ENCODE results near the gene FALEC. TPM values are rescaled to one million over a fixed set of nuclear protein-coding genes. Genes with fewer than 3 reads are reported as not detected.
A peak's percentile ranks its signal among the peaks of the same experiment; 100 is the strongest.
"Not testable (repeated sequence)": the region's sequence is repeated elsewhere in the genome, so short reads cannot be mapped to it uniquely, and the experiment has no call there.

The FALEC gene
- total RNA-seq, 1 donor = 1.3 TPM

- no peak for DNase-seq (ENCODE audit: low read depth)
- H3K4me3 ChIP-seq (ENCODE audit: low read depth, low read length) = peak overlapping the region; percentile 23
- no peak for TF ChIP-seq CTCF (IDR thresholded peaks at IDR 0.05; ENCODE audit: insufficient read depth, low read depth, low read length)
Observed at GRCh38 chr1:150572918-150573647, 57.5 kb downstream of the FALEC start.

- H3K4me3 ChIP-seq (ENCODE audit: low read depth, low read length) = peak overlapping the region; percentile 23
- DNase-seq (ENCODE audit: low read depth) = not testable (repeated sequence)
Observed at GRCh38 chr1:150573648-150574071, 58.1 kb downstream of the FALEC start.

GRCh38 chr1:150574260-150575071, 58.9 kb downstream of the FALEC start:
- DNase-seq (ENCODE audit: low read depth) = no peak
- no peak for TF ChIP-seq CTCF (IDR thresholded peaks at IDR 0.05; ENCODE audit: insufficient read depth, low read depth, low read length)
- H3K4me3 ChIP-seq (ENCODE audit: low read depth, low read length) = peak overlapping the region; percentile 95

GRCh38 chr1:150575072-150575489, 59.5 kb downstream of the FALEC start:
- TF ChIP-seq CTCF (IDR thresholded peaks at IDR 0.05; ENCODE audit: insufficient read depth, low read depth, low read length) = no peak
- H3K4me3 ChIP-seq (ENCODE audit: low read depth, low read length) = peak overlapping the region; percentile 95
- no peak for DNase-seq (ENCODE audit: low read depth)

GRCh38 chr1:150575518-150576366, 60.2 kb downstream of the FALEC start:
- TF ChIP-seq CTCF (IDR thresholded peaks at IDR 0.05; ENCODE audit: insufficient read depth, low read depth, low read length) = no peak
- peak; percentile 48 for DNase-seq (ENCODE audit: low read depth)
- H3K4me3 ChIP-seq (ENCODE audit: low read depth, low read length) = peak overlapping the region; percentile 95

GRCh38 chr1:150576367-150576711, 60.8 kb downstream of the FALEC start:
- peak overlapping the region; percentile 95 for H3K4me3 ChIP-seq (ENCODE audit: low read depth, low read length)
- DNase-seq (ENCODE audit: low read depth) = no peak
- TF ChIP-seq CTCF (IDR thresholded peaks at IDR 0.05; ENCODE audit: insufficient read depth, low read depth, low read length) = no peak

Data from fibroblast of villous mesenchyme (primary cell).